NT2/D1 (cell line): ENCODE data around the gene COL18A1.

Experiments
- YY1 ChIP-seq: IDR thresholded peaks from 2 replicates; pipeline ENCODE4 v1.6.1; 2011; ENCODE audit not compliant: insufficient read length, insufficient read depth
- ZNF274 ChIP-seq: IDR thresholded peaks from 2 replicates; pipeline ENCODE4 v1.6.1; 2011; ENCODE audit warnings: mild to moderate bottlenecking, low read depth, low read length

DNA sequence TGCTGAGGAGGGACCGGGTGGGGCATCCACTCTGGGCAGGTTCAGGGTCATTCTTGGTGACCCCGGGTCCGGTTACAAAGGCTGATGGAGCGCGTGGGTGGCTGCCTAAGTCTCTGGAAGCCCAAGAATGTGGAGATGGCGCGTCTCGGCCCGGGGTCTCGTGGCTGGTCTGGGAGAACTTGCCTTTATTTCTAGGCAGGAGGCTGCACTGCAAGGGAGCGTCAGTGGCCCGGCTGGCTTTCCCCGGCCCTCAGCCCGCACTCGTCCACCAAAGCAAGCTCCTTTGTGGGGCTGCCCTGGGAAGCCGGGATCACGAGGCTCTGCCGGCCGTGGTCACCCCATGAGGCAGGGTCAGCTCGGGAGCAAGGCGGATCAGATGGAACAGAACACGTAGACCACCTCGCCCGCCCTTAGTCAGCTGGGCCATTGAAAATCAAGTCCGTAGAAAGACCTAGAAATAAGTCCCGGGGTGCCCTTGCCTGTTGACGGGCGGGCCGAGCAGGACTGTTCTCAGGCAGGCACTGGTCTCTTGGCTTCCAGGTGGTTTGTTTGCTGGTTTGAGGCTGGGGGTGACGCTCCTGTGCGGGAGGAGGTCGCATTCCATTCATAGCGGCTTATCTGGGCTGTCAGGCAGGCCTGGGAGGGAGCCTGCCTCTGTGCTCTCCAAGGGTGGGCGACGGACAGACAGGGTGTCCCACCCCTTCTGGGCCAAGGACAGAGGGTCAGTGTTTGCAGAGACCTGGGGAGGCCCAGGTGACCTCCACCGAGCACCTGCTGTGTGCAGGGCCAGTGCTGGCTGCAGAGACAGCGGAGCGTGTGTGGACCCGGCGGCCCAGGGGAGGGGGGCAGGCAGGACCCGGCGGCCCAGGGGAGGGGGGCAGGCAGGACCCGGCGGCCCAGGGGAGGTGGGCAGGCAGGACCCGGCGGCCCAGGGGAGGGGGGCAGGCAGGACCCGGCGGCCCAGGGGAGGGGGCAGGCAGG, 25.8 kb downstream of the COL18A1 start:
- no peak for TF ChIP-seq ZNF274
- TF ChIP-seq YY1: no peak
